Body of pancreas (tissue), 4 donors: Measurements from ENCODE around the gene GALNT3. TPM values are rescaled to one million over a fixed set of nuclear protein-coding genes. Genes with fewer than 3 reads are reported as not detected.
A peak's percentile ranks its signal among the peaks of the same experiment; 100 is the strongest.

Experiments used
- ATAC-seq: fragments of 150-250 bp; one replicate; pipeline ENCODE4 v1.9.1; 2016
- DNase-seq, 4 donors: peaks; one replicate each; pipeline ENCODE4 v3.0.0-alpha.2; 2019
- H3K27ac ChIP-seq, 4 donors: fragments of 200-600 bp; sonication (generic); 1 replicate in 3 of 4; 2 replicates in 1 of 4; pipeline versions ENCODE4 v1.5.1 to v1.6.1; 2016 to 2019; ENCODE audit warnings: mild to moderate bottlenecking in 1 of 4, mixed read lengths in 1 of 4, moderate library complexity in 1 of 4
- H3K27me3 ChIP-seq, 2 donors: fragments of 200-600 bp; sonication (generic); one replicate each; pipeline ENCODE4 v1.6.0; 2016; ENCODE audit warnings: mild to moderate bottlenecking in 1 of 2
- H3K36me3 ChIP-seq, 2 donors: fragments of 200-600 bp; sonication (generic); replicated peaks in 1 of 2; 2 replicates each; pipeline ENCODE4 v1.5.1; 2016; ENCODE audit warnings: low read depth in 2 of 2; ENCODE audit not compliant: insufficient read depth in 1 of 2
- H3K4me1 ChIP-seq: fragments of 200-600 bp; sonication (generic); one replicate; pipeline ENCODE4 v1.6.0; 2016
- H3K4me3 ChIP-seq, 2 donors: fragments of 200-600 bp; sonication (generic); 1 replicate in 1 of 2; 2 replicates in 1 of 2; pipeline ENCODE4 v1.5.1; 2016 to 2019
- H3K9me3 ChIP-seq, 3 donors: fragments of 200-600 bp; sonication (generic); 1 replicate in 2 of 3; 2 replicates in 1 of 3; pipeline ENCODE4 v1.5.1; 2016
- POLR2A ChIP-seq, 3 donors: fragments of 450-650 bp; IDR thresholded peaks; one replicate each; pipeline ENCODE4 v1.6.1; 2016; ENCODE audit warnings: antibody characterized with exemption in 3 of 3, mild to moderate bottlenecking in 2 of 3
- WGBS, 2 donors: methylation state at CpG; one replicate each; pipeline ENCODE4 v1.1.5; 2017; 5-methylcytosine and 5-hydroxymethylcytosine counted together
- intact Hi-C: fragments of 100-400 bp; cut with DNase I; formaldehyde crosslinking; loops from one replicate; pipeline ENCODE4 v1.15.1; 2023
- total RNA-seq, 2 donors: library from RNA; depleted of rRNA; stranded (reverse); fragments of >200 nt; gene quantifications; one replicate each; pipeline ENCODE4 v1.1.0, GENCODE V29; 2016
- TF ChIP-seq, protein P1 (sequence below), 7 experiments: fragments of 450-650 bp in 4 of 7; fragments of 200-600 bp in 3 of 7; sonication (generic) in 3 of 7; IDR thresholded peaks; one replicate each; pipeline ENCODE4 v1.5.1; 2016 to 2019; ENCODE audit warnings: antibody characterized with exemption in 7 of 7

Gene GALNT3
- total RNA-seq, 2 donors from 2014 or later: 29.7 to 64.9 TPM

DNA sequence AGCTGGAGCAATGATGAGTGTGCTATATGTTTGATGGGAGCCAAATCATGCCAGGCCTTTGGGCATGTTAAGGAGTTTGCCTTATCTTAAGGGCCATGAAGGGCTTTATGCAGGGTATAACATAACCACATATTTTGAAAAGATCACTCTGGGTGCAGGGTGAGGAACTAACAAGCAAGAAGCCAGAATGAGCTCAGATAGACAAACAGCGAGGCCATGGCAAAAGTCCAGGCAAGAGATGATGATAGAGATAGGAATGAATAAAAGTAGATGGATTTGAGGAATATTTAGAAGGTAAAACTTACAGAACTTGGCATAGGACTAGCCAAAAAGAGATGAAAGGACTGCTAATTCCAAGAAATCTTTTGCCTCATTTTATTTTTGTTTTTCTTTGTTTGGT lies 6.7 kb downstream of the GALNT3 start:
- Histone ChIP-seq H3K4me3 (no peak overlapping the region), H3K4me1 (peaks cover 33% of the 10 kb centered on the region), H3K36me3 (no peaks in the 10 kb centered on the region), H3K27me3 (no peaks in the 10 kb centered on the region), H3K27ac (no peak overlapping the region), H3K9me3 (no peaks in the 10 kb centered on the region)
- no peak for TF ChIP-seq POLR2A (IDR thresholded peaks at IDR 0.05)
- TF ChIP-seq, protein P1, sequence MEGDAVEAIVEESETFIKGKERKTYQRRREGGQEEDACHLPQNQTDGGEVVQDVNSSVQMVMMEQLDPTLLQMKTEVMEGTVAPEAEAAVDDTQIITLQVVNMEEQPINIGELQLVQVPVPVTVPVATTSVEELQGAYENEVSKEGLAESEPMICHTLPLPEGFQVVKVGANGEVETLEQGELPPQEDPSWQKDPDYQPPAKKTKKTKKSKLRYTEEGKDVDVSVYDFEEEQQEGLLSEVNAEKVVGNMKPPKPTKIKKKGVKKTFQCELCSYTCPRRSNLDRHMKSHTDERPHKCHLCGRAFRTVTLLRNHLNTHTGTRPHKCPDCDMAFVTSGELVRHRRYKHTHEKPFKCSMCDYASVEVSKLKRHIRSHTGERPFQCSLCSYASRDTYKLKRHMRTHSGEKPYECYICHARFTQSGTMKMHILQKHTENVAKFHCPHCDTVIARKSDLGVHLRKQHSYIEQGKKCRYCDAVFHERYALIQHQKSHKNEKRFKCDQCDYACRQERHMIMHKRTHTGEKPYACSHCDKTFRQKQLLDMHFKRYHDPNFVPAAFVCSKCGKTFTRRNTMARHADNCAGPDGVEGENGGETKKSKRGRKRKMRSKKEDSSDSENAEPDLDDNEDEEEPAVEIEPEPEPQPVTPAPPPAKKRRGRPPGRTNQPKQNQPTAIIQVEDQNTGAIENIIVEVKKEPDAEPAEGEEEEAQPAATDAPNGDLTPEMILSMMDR (IDR thresholded peaks at IDR 0.05): no peak
- no peak for DNase-seq
- 62 to 70% methylated on average over 1 of the region's 1 CpG for WGBS, 2 donors
- intact Hi-C loops: no loop called here
- no peak for ATAC-seq

DNA sequence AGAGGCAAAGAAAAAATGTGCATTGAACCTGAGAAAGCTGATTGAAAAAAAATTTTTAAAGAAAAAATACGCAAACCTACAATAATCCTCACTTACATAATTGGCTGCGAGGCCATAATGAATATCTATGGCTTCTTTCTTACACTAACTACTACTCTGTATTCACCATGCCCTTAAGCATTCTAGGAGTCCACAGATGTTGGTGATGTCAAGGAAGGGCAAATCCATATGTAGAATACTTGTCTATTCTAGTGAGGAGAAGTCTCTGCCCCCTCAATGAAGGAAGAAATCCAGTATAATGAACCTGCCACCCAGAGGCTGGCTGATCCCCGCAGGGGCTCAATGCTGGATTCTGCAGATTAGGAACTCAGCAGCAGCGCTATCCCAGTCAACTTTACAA lies 14.3 kb downstream of the GALNT3 start:
- intact Hi-C loops: no loop called here
- Histone ChIP-seq H3K36me3 (no peaks in the 10 kb centered on the region), H3K9me3 (no peaks in the 10 kb centered on the region), H3K4me1 (peaks cover 44% of the 10 kb centered on the region), H3K27me3 (no peaks in the 10 kb centered on the region), H3K4me3 (no peak overlapping the region), H3K27ac (no peak overlapping the region)
- TF ChIP-seq, protein P1 (IDR thresholded peaks at IDR 0.05): no peak
- TF ChIP-seq POLR2A (IDR thresholded peaks at IDR 0.05): no peak
- 96 to 99% methylated on average over 4 of the region's 4 CpGs for WGBS, 2 donors
- no peak for DNase-seq
- ATAC-seq: no peak

DNA sequence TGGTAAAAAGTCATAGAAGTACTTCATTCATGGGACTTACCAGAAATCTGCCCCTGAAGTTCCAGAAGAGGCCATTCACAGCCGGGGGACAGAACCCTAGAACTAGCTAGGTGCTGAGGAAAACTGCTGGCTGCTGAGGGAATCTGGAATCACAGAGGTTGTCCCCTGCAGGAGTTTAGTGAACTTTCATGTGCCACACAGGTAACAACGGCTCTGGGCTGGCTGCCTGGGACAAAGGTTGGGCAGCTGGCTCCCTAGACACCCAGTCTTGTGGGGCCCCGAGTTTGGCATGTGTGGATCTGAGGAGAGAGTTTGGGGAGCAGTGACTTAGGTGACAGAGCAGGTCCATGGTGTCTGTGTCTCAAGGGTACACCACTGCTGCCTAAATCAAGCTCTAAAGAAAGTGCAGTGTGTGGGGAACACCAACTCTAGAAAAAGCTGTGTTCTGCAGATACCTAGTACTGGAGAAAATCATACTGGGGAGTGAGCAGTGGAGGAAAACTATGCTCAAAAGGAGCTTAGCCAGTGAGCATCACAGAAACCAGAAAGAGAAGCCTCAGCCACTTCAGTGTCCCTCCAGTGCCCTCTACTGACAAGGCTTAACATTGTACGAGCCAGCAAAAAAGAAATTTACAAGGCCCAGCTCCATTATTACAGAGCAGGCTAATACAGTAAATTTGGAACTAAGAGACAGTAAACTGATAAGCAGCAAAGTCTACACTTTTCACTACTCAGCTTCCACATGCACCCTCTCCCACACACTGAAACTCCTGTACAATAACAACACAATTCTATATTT lies 15.2 kb downstream of the GALNT3 start:
- Histone ChIP-seq H3K4me1 (peaks cover 48% of the 10 kb centered on the region), H3K36me3 (no peaks in the 10 kb centered on the region), H3K27ac (no peak overlapping the region), H3K4me3 (no peak overlapping the region), H3K9me3 (no peaks in the 10 kb centered on the region), H3K27me3 (no peaks in the 10 kb centered on the region)
- intact Hi-C loops: no loop called here
- TF ChIP-seq, protein P1 (IDR thresholded peaks at IDR 0.05): peak in 6 of 7 experiments; percentile 9 to 55 (median 46)
- no peak for TF ChIP-seq POLR2A (IDR thresholded peaks at IDR 0.05)
- 74 to 80% methylated on average over 4 of the region's 4 CpGs for WGBS, 2 donors
- ATAC-seq (peak; percentile 68), DNase-seq (peak in 2 of 4 donors; percentile 20 to 23)

DNA sequence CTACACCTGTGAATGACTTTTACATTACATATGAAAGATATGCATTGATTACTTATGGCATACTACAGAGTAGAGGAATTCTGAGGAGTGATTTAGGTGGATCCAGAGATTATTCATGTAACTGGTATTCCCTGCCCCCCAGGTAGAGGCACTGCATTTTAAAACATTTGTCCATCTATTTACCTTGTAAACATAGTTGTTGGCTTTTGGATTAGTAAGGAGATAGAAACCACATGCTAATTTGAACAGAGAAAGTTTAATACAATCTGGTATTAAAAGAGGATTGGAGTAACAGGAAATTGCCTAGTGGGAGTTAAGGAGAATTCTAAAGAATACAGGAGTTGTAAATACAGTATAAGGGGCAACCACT lies 15.9 kb downstream of the GALNT3 start:
- DNase-seq (no peak), ATAC-seq (no peak)
- no peaks in the 10 kb centered on the region for H3K27me3 ChIP-seq
- no peak overlapping the region for H3K27ac ChIP-seq
- peaks cover 50% of the 10 kb centered on the region for H3K4me1 ChIP-seq
- H3K36me3 ChIP-seq: no peaks in the 10 kb centered on the region
- TF ChIP-seq, protein P1 (IDR thresholded peaks at IDR 0.05): no peak
- TF ChIP-seq POLR2A (IDR thresholded peaks at IDR 0.05): no peak
- no peaks in the 10 kb centered on the region for H3K9me3 ChIP-seq
- no peak overlapping the region for H3K4me3 ChIP-seq
- intact Hi-C loops: no loop called here
